HepG2 (cell line): ENCODE measurements around the gene KRTAP20-3.

ENCODE experiments used
- ATF1 ChIP-seq: IDR thresholded peaks from 2 replicates; pipeline ENCODE4 v1.6.1; 2016; ENCODE audit warnings: mild to moderate bottlenecking, control low read depth
- EZH2 ChIP-seq: conservative IDR thresholded peaks from 2 replicates; pipeline ENCODE4 v1.6.1; 2012; ENCODE audit warnings: mild to moderate bottlenecking, low read depth, low read length, moderate library complexity
- HMGA1 ChIP-seq: sonication (generic); formaldehyde crosslinking; conservative IDR thresholded peaks from 2 replicates; pipeline ENCODE4 v1.4.0; 2020; ENCODE audit warnings: missing genetic modification reagents
- NRL ChIP-seq: sonication (generic); formaldehyde crosslinking; IDR thresholded peaks from 2 replicates; pipeline ENCODE4 v1.5.0; 2020; ENCODE audit warnings: missing genetic modification reagents, mild to moderate bottlenecking, moderate library complexity, borderline replicate concordance
- POLR2AphosphoS5 ChIP-seq: IDR thresholded peaks from 2 replicates; pipeline ENCODE4 v1.6.1; 2012; ENCODE audit warnings: low read depth, low read length
- RNF2 ChIP-seq: fragments of 450-650 bp; conservative IDR thresholded peaks from 2 replicates; pipeline ENCODE4 v1.6.1; 2016; ENCODE audit warnings: low read depth
- SETDB1 ChIP-seq: sonication (generic); formaldehyde crosslinking; IDR thresholded peaks from 2 replicates; pipeline ENCODE4 v1.5.1; 2020; ENCODE audit warnings: missing genetic modification reagents, mild to moderate bottlenecking, borderline replicate concordance
- SP1 ChIP-seq, 2 experiments: fragments of 450-650 bp in 1 of 2; sonication (generic) in 1 of 2; formaldehyde crosslinking in 1 of 2; IDR thresholded peaks; 2 replicates each; pipeline versions ENCODE4 v1.4.0 to v1.6.1; 2016 to 2020; ENCODE audit warnings: missing genetic modification reagents in 1 of 2
- ZNF263 ChIP-seq: sonication (generic); formaldehyde crosslinking; IDR thresholded peaks from 2 replicates; pipeline ENCODE4 v1.4.0; 2020; ENCODE audit warnings: missing genetic modification reagents
- ZNF644 ChIP-seq: IDR thresholded peaks from 2 replicates; pipeline ENCODE4 v1.6.1; 2016; ENCODE audit warnings: low read depth
- TF ChIP-seq, protein P1 (sequence below), 2 experiments: sonication (generic) in 1 of 2; formaldehyde crosslinking in 1 of 2; IDR thresholded peaks; 2 replicates each; pipeline versions ENCODE4 v1.4.0 to v1.6.1; 2018 to 2020; ENCODE audit warnings: missing genetic modification reagents in 2 of 2, borderline replicate concordance in 1 of 2, low read depth in 1 of 2, mild to moderate bottlenecking in 1 of 2, missing biosample characterization in 1 of 2
- TF ChIP-seq, protein P2 (sequence below): sonication (generic); formaldehyde crosslinking; IDR thresholded peaks from 2 replicates; pipeline ENCODE4 v1.4.0; 2020; ENCODE audit warnings: missing genetic modification reagents, borderline replicate concordance

DNA sequence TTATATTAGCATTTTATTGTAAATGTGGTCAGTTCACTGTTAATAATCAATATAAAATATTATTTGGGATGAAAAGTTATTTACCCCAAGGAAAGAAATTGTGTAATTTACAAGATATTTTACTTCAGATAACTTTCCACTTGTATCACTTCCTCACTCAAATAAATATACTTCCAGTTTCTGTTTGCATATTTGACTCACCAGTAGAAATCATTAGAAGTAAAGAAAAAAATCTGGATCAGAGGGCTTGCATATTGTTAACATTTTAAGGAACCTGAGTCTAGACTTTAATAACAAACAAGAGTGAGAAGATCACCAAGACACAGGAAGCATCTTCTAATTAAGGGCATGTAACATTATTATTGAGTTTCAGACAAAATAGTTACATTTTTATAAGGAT, 22.6 kb upstream of the KRTAP20-3 start:
- TF ChIP-seq SP1 (IDR thresholded peaks at IDR 0.05) (no peak), SP1 (CRISPR knock-in tag; IDR thresholded peaks at IDR 0.05) (no peak), NRL (CRISPR knock-in tag) (no peak), POLR2AphosphoS5 (no peak), EZH2 (no peak), ZNF263 (no peak), SETDB1 (CRISPR knock-in tag) (no peak), ATF1 (no peak), HMGA1 (no peak), RNF2 (no peak), ZNF644 (no peak)
- TF ChIP-seq, protein P1, sequence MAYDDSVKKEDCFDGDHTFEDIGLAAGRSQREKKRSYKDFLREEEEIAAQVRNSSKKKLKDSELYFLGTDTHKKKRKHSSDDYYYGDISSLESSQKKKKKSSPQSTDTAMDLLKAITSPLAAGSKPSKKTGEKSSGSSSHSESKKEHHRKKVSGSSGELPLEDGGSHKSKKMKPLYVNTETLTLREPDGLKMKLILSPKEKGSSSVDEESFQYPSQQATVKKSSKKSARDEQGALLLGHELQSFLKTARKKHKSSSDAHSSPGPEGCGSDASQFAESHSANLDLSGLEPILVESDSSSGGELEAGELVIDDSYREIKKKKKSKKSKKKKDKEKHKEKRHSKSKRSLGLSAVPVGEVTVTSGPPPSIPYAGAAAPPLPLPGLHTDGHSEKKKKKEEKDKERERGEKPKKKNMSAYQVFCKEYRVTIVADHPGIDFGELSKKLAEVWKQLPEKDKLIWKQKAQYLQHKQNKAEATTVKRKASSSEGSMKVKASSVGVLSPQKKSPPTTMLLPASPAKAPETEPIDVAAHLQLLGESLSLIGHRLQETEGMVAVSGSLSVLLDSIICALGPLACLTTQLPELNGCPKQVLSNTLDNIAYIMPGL (CRISPR knock-in tag; IDR thresholded peaks at IDR 0.05; ENCODE audit: borderline replicate concordance in 1 of 2, low read depth in 1 of 2): no peak
- TF ChIP-seq, protein P2, sequence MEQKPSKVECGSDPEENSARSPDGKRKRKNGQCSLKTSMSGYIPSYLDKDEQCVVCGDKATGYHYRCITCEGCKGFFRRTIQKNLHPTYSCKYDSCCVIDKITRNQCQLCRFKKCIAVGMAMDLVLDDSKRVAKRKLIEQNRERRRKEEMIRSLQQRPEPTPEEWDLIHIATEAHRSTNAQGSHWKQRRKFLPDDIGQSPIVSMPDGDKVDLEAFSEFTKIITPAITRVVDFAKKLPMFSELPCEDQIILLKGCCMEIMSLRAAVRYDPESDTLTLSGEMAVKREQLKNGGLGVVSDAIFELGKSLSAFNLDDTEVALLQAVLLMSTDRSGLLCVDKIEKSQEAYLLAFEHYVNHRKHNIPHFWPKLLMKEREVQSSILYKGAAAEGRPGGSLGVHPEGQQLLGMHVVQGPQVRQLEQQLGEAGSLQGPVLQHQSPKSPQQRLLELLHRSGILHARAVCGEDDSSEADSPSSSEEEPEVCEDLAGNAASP (CRISPR knock-in tag): no peak
